ENCODE results near the gene MKNK2. TPM values are rescaled to one million over a fixed set of nuclear protein-coding genes. Genes with fewer than 3 reads are reported as not detected.

MKNK2 gene
- total and polyA plus RNA-seq, 2 donors (not counting 3 experiments of a cell fraction or from before 2014, with no cell fraction given): 65.1 to 86.1 TPM

DNA sequence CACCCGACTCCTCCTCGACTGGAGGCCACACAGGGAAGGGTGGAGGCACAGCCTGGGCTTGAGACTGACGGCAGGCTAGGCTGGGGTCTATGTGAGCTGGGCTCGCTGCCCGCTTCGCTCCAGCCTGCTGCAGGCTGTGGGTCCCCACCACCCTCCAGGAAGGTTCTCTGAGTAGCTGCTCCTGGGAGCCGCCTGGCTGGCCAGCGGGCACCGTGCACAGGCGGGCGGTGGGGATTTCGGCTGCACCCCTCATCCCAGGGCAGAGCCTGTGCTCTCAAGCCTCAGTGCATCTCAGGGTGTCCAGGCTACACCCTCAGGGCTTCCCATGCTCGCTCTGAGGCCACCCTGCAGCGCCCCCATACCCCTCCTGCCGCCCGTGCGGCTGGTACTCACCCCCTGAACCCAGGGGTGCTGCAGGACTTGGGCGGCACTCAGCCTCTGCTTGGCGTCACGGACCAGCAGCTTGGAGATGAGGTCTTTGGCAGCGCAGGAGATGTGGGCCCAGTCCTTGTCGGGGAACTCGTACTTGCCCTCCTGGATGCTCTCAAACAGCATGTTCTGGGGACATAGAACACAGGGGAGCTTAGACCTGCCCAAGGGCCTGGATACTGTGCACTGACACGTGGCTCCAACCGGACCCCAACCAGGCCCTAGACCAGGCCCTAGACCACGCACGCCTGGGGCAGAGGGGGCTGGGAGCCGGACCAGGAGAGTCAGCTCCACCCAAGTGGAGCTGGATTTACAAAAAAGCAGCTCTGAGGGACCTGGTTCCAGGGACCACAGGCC, 10.2 kb downstream of the MKNK2 start:
- CTCF ChIA-PET: interaction anchor here (1.4 kb wide), 1 partner anchor 8 kb away, joined by 4 read pairs; no protein-coding TSS in a partner anchor
- H3K9me1 ChIP-seq (replicated peaks; ENCODE audit: control insufficient read depth, extremely low read depth, insufficient read depth, low read length): no peaks in the 10 kb centered on the region
- BruUV-seq (replicated peaks): no TSS peak
- H3K9me3 ChIP-seq (replicated peaks; ENCODE audit: control insufficient read depth, insufficient read depth, low read length): no peaks in the 10 kb centered on the region
- FAIRE-seq (no peak), DNase-seq (ENCODE audit: low read depth, low spot score) (no peak)
- intact Hi-C loops (cut with micrococcal nuclease): no loop called here
- dilution Hi-C loops (cut with MboI; ENCODE audit: extremely low pct_ligation_motif_present, low sequenced_read_pairs): no loop called here
- no peak overlapping the region for H2AFZ ChIP-seq (ENCODE audit: low read depth, low read length)
- no peaks in the 10 kb centered on the region for H3K27me3 ChIP-seq (ENCODE audit: control insufficient read depth in 2 of 2, insufficient read depth in 2 of 2, low read length in 2 of 2)
- no peaks in the 10 kb centered on the region for H4K20me1 ChIP-seq (replicated peaks; ENCODE audit: control insufficient read depth, extremely low read depth, insufficient read depth, low read length)
- peaks cover 14% of the 10 kb centered on the region for H3K4me1 ChIP-seq (ENCODE audit: control insufficient read depth, extremely low read depth, insufficient read depth, low read length)
- POLR2A ChIA-PET: no interaction called here
- no peak overlapping the region for H3K27ac ChIP-seq (ENCODE audit: insufficient read depth, low read depth, low read length)
- H3K36me3 ChIP-seq (ENCODE audit: control insufficient read depth in 2 of 2, extremely low read depth in 1 of 2, insufficient read depth in 2 of 2, low read length in 2 of 2): peaks cover under 1 to 57% of the 10 kb centered on the region in 2 experiments
- peaks cover 4% of the 10 kb centered on the region for H3K79me2 ChIP-seq (ENCODE audit: control insufficient read depth, insufficient read depth, low read length)
- no peak overlapping the region for H3K4me2 ChIP-seq (ENCODE audit: insufficient read depth, low read length)
- H3K4me3 ChIP-seq (replicated peaks in 1 of 3; ENCODE audit: insufficient read depth in 1 of 3, low read depth in 1 of 3, low read length in 3 of 3): no peak overlapping the region
- H3K9ac ChIP-seq (replicated peaks; ENCODE audit: extremely low read depth, insufficient read depth, low read length): no peak overlapping the region
- TF ChIP-seq FOS (IDR thresholded peaks at IDR 0.05; ENCODE audit: borderline replicate concordance, insufficient read depth, low read length) (no peak), POLR2AphosphoS5 (IDR thresholded peaks at IDR 0.05; ENCODE audit: insufficient read depth, low read depth, low read length) (no peak), EZH2 (IDR thresholded peaks at IDR 0.05; ENCODE audit: borderline replicate concordance, low read depth, low read length, severe bottlenecking) (no peak), MYC (IDR thresholded peaks at IDR 0.05; ENCODE audit: low read depth, low read length) (no peak), GATA2 (IDR thresholded peaks at IDR 0.05; ENCODE audit: insufficient read depth, insufficient read length, low read depth, low read length) (no peak), JUN (IDR thresholded peaks at IDR 0.05; ENCODE audit: borderline replicate concordance, insufficient read depth, insufficient read length, low read depth) (no peak), POLR2A (IDR thresholded peaks at IDR 0.05; ENCODE audit: low read depth, low read length) (no peak)
- TF ChIP-seq, protein P1, sequence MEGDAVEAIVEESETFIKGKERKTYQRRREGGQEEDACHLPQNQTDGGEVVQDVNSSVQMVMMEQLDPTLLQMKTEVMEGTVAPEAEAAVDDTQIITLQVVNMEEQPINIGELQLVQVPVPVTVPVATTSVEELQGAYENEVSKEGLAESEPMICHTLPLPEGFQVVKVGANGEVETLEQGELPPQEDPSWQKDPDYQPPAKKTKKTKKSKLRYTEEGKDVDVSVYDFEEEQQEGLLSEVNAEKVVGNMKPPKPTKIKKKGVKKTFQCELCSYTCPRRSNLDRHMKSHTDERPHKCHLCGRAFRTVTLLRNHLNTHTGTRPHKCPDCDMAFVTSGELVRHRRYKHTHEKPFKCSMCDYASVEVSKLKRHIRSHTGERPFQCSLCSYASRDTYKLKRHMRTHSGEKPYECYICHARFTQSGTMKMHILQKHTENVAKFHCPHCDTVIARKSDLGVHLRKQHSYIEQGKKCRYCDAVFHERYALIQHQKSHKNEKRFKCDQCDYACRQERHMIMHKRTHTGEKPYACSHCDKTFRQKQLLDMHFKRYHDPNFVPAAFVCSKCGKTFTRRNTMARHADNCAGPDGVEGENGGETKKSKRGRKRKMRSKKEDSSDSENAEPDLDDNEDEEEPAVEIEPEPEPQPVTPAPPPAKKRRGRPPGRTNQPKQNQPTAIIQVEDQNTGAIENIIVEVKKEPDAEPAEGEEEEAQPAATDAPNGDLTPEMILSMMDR (IDR thresholded peaks at IDR 0.05; ENCODE audit: extremely low read depth in 1 of 2, insufficient read depth in 1 of 2, low read depth in 1 of 2, low read length in 2 of 2): no peak
- TF ChIP-seq, protein P2, sequence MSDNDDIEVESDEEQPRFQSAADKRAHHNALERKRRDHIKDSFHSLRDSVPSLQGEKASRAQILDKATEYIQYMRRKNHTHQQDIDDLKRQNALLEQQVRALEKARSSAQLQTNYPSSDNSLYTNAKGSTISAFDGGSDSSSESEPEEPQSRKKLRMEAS (IDR thresholded peaks at IDR 0.05; ENCODE audit: insufficient read depth, insufficient read length): no peak

Data from endothelial cell of umbilical vein (primary cell).